Body of pancreas (tissue), 4 donors: ENCODE results near the gene DNAJB12.

Experiments used
- CTCF ChIP-seq, 7 experiments: fragments of 450-650 bp in 4 of 7; fragments of 200-600 bp in 3 of 7; sonication (generic) in 3 of 7; IDR thresholded peaks; one replicate each; pipeline ENCODE4 v1.5.1; 2016 to 2019; ENCODE audit warnings: antibody characterized with exemption in 7 of 7
- POLR2A ChIP-seq, 3 donors: fragments of 450-650 bp; IDR thresholded peaks; one replicate each; pipeline ENCODE4 v1.6.1; 2016; ENCODE audit warnings: antibody characterized with exemption in 3 of 3, mild to moderate bottlenecking in 2 of 3

- no peak for TF ChIP-seq CTCF (IDR thresholded peaks at IDR 0.05)
- TF ChIP-seq POLR2A (IDR thresholded peaks at IDR 0.05), result no peak
Measured at GRCh38 chr10:72351479-72351878, 3.2 kb downstream of the DNAJB12 start.
